Kidney epithelial cell (primary cell): ENCODE data around the gene C16orf95. TPM values are rescaled to one million over a fixed set of nuclear protein-coding genes. Genes with fewer than 3 reads are reported as not detected.

Source experiments
- DNase-seq: peaks from one replicate; pipeline ENCODE4 v3.0.0-alpha.2; 2010; ENCODE audit warnings: low read depth
- H3K27me3 ChIP-seq: 2 replicates; pipeline ENCODE4 v1.6.0; 2011; ENCODE audit warnings: low read length; ENCODE audit not compliant: control insufficient read depth, insufficient read depth
- H3K36me3 ChIP-seq: 2 replicates; pipeline ENCODE4 v1.5.1; 2011; ENCODE audit warnings: low read length; ENCODE audit not compliant: control insufficient read depth, insufficient read depth
- H3K4me3 ChIP-seq: 2 replicates; pipeline ENCODE4 v1.5.1; 2011; ENCODE audit warnings: low read depth, mild to moderate bottlenecking, control low read depth, low read length
- total RNA-seq: library from RNA; depleted of rRNA; stranded (reverse); fragments of >200 nt; gene quantifications from 2 replicates; pipeline ENCODE4 v1.2.3, GENCODE V29; 2015
- TF ChIP-seq, protein P1 (sequence below): IDR thresholded peaks from 2 replicates; pipeline ENCODE4 v1.5.1; 2011; ENCODE audit warnings: mild to moderate bottlenecking, moderate library complexity, low read length, control low read depth, inconsistent platforms; ENCODE audit not compliant: insufficient read depth, poor library complexity, severe bottlenecking

Gene C16orf95
- total RNA-seq, 1 donor from 2014 or later, result 1.7 TPM

GRCh38 chr16:87356491-87356853, 39.3 kb upstream of the C16orf95 start:
- DNase-seq, result no peak
- TF ChIP-seq, protein P1, sequence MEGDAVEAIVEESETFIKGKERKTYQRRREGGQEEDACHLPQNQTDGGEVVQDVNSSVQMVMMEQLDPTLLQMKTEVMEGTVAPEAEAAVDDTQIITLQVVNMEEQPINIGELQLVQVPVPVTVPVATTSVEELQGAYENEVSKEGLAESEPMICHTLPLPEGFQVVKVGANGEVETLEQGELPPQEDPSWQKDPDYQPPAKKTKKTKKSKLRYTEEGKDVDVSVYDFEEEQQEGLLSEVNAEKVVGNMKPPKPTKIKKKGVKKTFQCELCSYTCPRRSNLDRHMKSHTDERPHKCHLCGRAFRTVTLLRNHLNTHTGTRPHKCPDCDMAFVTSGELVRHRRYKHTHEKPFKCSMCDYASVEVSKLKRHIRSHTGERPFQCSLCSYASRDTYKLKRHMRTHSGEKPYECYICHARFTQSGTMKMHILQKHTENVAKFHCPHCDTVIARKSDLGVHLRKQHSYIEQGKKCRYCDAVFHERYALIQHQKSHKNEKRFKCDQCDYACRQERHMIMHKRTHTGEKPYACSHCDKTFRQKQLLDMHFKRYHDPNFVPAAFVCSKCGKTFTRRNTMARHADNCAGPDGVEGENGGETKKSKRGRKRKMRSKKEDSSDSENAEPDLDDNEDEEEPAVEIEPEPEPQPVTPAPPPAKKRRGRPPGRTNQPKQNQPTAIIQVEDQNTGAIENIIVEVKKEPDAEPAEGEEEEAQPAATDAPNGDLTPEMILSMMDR, result no peak
- Histone ChIP-seq H3K27me3 (no peaks in the 10 kb centered on the region), H3K4me3 (no peak overlapping the region), H3K36me3 (no peaks in the 10 kb centered on the region)

GRCh38 chr16:87353613-87354012, 36.4 kb upstream of the C16orf95 start:
- DNase-seq, result no peak
- Histone ChIP-seq H3K36me3 (no peaks in the 10 kb centered on the region), H3K27me3 (no peaks in the 10 kb centered on the region), H3K4me3 (no peak overlapping the region)
- TF ChIP-seq, protein P1, result no peak

GRCh38 chr16:87352818-87353217, 35.6 kb upstream of the C16orf95 start:
- Histone ChIP-seq H3K4me3 (no peak overlapping the region), H3K36me3 (no peaks in the 10 kb centered on the region), H3K27me3 (no peaks in the 10 kb centered on the region)
- no peak for DNase-seq
- TF ChIP-seq, protein P1, result no peak

DNA sequence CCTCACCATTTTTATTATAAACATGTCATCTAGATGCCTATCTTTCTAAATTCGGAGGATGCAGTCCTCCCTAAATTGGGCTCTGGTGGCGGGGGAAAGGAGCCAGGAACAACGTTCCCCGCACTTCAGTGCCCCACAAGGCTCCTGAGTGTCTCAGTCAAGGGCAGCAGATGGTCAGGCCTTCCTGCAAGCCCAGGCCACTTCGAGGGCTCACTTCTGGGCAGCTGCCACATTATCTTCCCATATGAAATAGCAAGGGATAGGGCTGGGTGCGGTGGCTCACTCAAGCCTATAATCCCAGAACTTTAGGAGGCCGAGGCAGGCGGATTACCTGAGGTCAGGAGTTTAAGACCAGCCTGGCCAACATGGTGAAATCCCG, 34.1 kb upstream of the C16orf95 start:
- TF ChIP-seq, protein P1, result no peak
- Histone ChIP-seq H3K27me3 (no peaks in the 10 kb centered on the region), H3K4me3 (no peak overlapping the region), H3K36me3 (no peaks in the 10 kb centered on the region)
- no peak for DNase-seq

DNA sequence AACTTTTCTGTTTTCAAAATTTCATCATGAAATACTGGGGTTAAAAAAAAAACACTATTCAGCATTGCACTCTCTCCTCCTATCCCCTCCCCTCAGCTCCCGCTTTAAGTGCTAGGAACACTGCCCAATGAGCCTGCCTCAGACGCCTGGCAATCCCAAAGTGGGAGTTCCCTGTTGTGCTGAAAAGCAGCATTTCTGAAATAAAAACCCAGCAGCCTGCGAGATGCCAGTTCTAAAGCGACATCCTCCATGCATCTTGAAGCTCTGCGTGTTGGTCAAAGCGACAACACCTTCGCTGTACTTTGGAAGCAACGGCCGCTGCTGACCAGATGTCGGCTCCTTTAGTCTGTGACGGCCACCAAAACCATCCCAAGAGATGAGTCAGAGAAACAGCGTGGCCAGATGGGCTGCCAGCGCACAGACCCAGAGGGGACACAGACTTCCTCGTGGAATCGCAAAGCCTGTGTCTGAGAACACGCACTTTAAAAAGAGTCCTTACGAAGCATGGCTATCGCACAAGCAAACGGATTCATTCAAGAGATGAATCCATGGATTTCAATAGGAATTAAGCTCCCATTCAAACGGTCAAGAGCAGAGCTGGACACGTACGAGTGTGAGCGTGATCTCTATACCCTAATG, 33.6 kb upstream of the C16orf95 start:
- Histone ChIP-seq H3K4me3 (no peak overlapping the region), H3K27me3 (no peaks in the 10 kb centered on the region), H3K36me3 (no peaks in the 10 kb centered on the region)
- TF ChIP-seq, protein P1, result no peak
- no peak for DNase-seq

DNA sequence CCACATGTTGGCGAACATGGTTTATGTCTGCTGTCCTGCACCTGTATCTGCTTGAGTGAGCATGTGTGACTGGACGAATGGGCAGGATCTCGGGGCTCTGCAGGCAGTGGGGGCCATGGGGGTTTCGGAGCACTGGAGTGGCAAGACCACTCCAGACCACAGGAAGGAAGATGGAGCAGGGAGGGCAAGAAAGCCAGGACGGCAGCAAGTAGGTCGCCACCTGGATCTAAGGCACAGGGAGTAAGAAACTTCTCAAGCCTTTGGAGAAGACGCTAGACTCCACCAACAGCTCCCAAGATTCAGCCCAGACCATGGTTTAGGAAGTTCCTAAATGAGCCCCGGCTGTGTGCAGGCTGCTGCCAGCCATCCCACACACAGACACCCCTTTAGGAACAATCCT, 32.8 kb upstream of the C16orf95 start:
- no peak for DNase-seq
- Histone ChIP-seq H3K27me3 (no peaks in the 10 kb centered on the region), H3K36me3 (no peaks in the 10 kb centered on the region), H3K4me3 (no peak overlapping the region)
- TF ChIP-seq, protein P1, result no peak
